Kidney tubule cell (primary cell): Measurements from ENCODE around the gene MEG3.
A peak's percentile ranks its signal among the peaks of the same experiment; 100 is the strongest.
"Not testable (repeated sequence)": the region's sequence is repeated elsewhere in the genome, so short reads cannot be mapped to it uniquely, and the experiment has no call there.

Experiments
- DNase-seq: peaks from one replicate; pipeline ENCODE4 v3.0.0-alpha.2; 2018; ENCODE audit warnings: low spot score

Gene MEG3

GRCh38 chr14:100815478-100816285 is 10.2 kb upstream of the MEG3 start:
- no peak for DNase-seq

GRCh38 chr14:100816286-100816949 is 9.5 kb upstream of the MEG3 start:
- DNase-seq, result no peak

- no peak for DNase-seq
These were observed 8.7 kb upstream of the MEG3 start for GRCh38 chr14:100816950-100817901.

- no peak for DNase-seq
These were observed 7.7 kb upstream of the MEG3 start for GRCh38 chr14:100818221-100818699.

GRCh38 chr14:100818923-100819322 is 7.0 kb upstream of the MEG3 start:
- not testable (repeated sequence) for DNase-seq

GRCh38 chr14:100819453-100819828 is 6.5 kb upstream of the MEG3 start:
- no peak for DNase-seq

- DNase-seq, result no peak
These were observed 6.0 kb upstream of the MEG3 start for GRCh38 chr14:100819829-100820475.

GRCh38 chr14:100820957-100821356 is 5.0 kb upstream of the MEG3 start:
- no peak for DNase-seq

- DNase-seq, result peak; percentile 7
These were observed 3.9 kb upstream of the MEG3 start for GRCh38 chr14:100822013-100822412.

GRCh38 chr14:100822532-100823296 is 3.2 kb upstream of the MEG3 start:
- DNase-seq, result no peak

GRCh38 chr14:100823413-100824080 is 2.4 kb upstream of the MEG3 start:
- DNase-seq, result no peak

GRCh38 chr14:100824091-100824551 is 1.8 kb upstream of the MEG3 start:
- no peak for DNase-seq

GRCh38 chr14:100824901-100825712 is 811 bp upstream of the MEG3 start:
- no peak for DNase-seq

- no peak for DNase-seq
These were observed 628 bp downstream of the MEG3 start for GRCh38 chr14:100826391-100827100.

- no peak for DNase-seq
These were observed 1.4 kb downstream of the MEG3 start for GRCh38 chr14:100827101-100828021.

GRCh38 chr14:100828031-100828769 is 2.3 kb downstream of the MEG3 start:
- peak; percentile 11 for DNase-seq

- DNase-seq, result no peak
These were observed 4.8 kb downstream of the MEG3 start for GRCh38 chr14:100830681-100831080.
